ENCODE results near the gene CHST6.
"Not testable (repeated sequence)": the region's sequence is repeated elsewhere in the genome, so short reads cannot be mapped to it uniquely, and the experiment has no call there.

CHST6 gene

DNA sequence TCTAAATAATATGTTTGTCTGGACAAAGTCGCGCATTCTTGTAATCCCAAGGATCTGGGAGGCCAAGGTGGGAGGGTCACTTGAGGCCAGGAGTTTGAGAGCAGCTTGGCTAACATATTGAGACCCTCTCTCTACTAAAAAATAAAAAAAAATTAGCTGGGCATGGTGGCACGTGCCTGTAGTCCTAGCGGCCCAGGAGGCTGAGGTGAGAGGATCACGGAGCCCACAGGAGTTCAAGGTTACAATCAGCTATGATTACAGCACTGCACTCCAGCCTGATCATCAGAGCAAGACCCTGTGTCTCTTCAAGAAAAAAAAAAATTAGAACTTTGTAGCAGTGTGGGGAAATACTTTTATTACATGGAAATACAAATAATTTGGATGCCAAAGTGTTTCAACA, 6.1 kb upstream of the CHST6 start:
- Histone ChIP-seq H3K9me3 (ENCODE audit: insufficient read depth, low read length, severe bottlenecking) (no peaks in the 10 kb centered on the region), H2AFZ (ENCODE audit: low read depth, low read length) (no peak overlapping the region), H3K9ac (ENCODE audit: low read depth, low read length) (no peak overlapping the region), H3K4me2 (ENCODE audit: insufficient read depth, low read length) (no peak overlapping the region), H3K4me3 (ENCODE audit: low read depth in 1 of 2, low read length in 2 of 2) (no peak overlapping the region), H4K20me1 (ENCODE audit: insufficient read depth, low read length) (no peaks in the 10 kb centered on the region), H3K4me1 (ENCODE audit: insufficient read depth, low read length) (no peaks in the 10 kb centered on the region), H3K79me2 (ENCODE audit: insufficient read depth, low read length) (no peaks in the 10 kb centered on the region), H3K36me3 (ENCODE audit: insufficient read depth, low read length) (no peaks in the 10 kb centered on the region), H3K27me3 (ENCODE audit: insufficient read depth, low read length, poor library complexity) (no peaks in the 10 kb centered on the region), H3K27ac (ENCODE audit: low read length) (no peak overlapping the region)
- TF ChIP-seq EZH2 (IDR thresholded peaks at IDR 0.05; ENCODE audit: borderline replicate concordance, low read depth, low read length, severe bottlenecking): no peak
- TF ChIP-seq CTCF (IDR thresholded peaks at IDR 0.05; ENCODE audit: borderline replicate concordance, extremely low read depth, low read length, poor library complexity, severe bottlenecking): no peak
- ATAC-seq (ENCODE audit: insufficient read depth, low read depth): no peak
- DNase-seq: no peak

DNA sequence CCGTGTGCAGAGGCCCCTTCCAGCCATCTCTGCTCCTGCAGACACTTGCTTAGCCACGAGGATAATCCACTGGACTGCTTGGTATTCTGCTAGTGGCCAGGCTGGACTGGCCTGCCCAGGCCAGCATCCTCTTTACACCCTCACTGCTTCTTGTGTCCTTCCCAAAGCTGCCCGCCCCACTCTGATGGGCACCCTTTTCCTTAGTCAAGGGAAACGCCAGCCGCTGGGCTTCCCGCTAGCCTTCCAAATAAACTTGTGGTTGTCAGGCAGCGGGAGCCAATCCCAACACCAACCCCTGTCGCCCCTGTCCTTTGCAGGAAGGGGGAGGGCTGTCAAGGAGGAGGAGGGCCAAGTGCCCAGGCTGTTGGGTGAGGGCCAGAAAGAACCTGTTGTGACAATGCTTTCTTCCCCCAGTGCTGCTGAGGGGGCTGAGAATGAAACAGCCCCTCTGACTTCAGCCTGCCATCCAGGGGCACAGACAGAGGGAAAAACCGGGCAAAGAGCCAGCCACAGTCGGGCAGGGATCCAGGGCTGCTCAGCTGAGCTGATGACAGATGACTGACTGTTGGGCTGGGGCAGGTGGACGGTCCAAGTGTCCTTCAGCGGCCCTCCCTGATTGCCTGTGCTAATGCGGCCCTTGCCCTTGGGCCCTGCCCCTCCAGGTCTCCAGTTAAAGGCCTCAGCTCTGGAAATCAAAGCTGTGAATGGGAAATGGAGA, 3.5 kb upstream of the CHST6 start:
- H3K27ac ChIP-seq (ENCODE audit: low read length); H2AFZ ChIP-seq (ENCODE audit: low read depth, low read length); H3K9ac ChIP-seq (ENCODE audit: low read depth, low read length); H3K9me3 ChIP-seq (ENCODE audit: insufficient read depth, low read length, severe bottlenecking); H3K4me3 ChIP-seq (ENCODE audit: low read depth in 1 of 2, low read length in 2 of 2); H4K20me1 ChIP-seq (ENCODE audit: insufficient read depth, low read length); H3K27me3 ChIP-seq (ENCODE audit: insufficient read depth, low read length, poor library complexity); H3K79me2 ChIP-seq (ENCODE audit: insufficient read depth, low read length); H3K4me1 ChIP-seq (ENCODE audit: insufficient read depth, low read length); H3K4me2 ChIP-seq (ENCODE audit: insufficient read depth, low read length); DNase-seq; ATAC-seq (ENCODE audit: insufficient read depth, low read depth); H3K36me3 ChIP-seq (ENCODE audit: insufficient read depth, low read length): not testable (repeated sequence)

DNA sequence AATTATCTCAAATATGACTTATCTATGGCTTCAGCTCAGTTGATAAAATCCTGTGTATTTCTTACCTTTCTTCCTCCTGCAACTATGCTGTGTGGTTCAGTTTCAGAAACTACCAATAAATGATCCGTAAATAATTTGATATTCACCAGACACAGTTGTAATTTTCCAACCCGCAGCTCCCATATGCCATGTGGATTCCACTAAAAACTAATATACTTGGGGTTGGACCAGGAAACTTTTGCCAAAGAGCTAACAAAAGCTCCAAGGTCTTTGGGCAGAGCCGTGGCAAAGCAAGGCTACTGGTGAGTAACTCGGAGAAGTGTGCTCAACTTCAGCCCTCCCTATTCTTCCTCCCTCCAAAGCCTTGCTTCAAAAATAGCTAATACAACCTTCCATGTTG, 2.3 kb upstream of the CHST6 start:
- Histone ChIP-seq H3K36me3 (ENCODE audit: insufficient read depth, low read length) (no peaks in the 10 kb centered on the region), H3K4me3 (ENCODE audit: low read depth in 1 of 2, low read length in 2 of 2) (no peak overlapping the region), H3K9ac (ENCODE audit: low read depth, low read length) (no peak overlapping the region), H3K27ac (ENCODE audit: low read length) (no peak overlapping the region), H4K20me1 (ENCODE audit: insufficient read depth, low read length) (no peaks in the 10 kb centered on the region), H2AFZ (ENCODE audit: low read depth, low read length) (no peak overlapping the region), H3K4me2 (ENCODE audit: insufficient read depth, low read length) (no peak overlapping the region), H3K4me1 (ENCODE audit: insufficient read depth, low read length) (no peaks in the 10 kb centered on the region), H3K9me3 (ENCODE audit: insufficient read depth, low read length, severe bottlenecking) (no peaks in the 10 kb centered on the region), H3K27me3 (ENCODE audit: insufficient read depth, low read length, poor library complexity) (no peaks in the 10 kb centered on the region), H3K79me2 (ENCODE audit: insufficient read depth, low read length) (no peaks in the 10 kb centered on the region)
- no peak for DNase-seq
- TF ChIP-seq EZH2 (IDR thresholded peaks at IDR 0.05; ENCODE audit: borderline replicate concordance, low read depth, low read length, severe bottlenecking) (no peak), CTCF (IDR thresholded peaks at IDR 0.05; ENCODE audit: borderline replicate concordance, extremely low read depth, low read length, poor library complexity, severe bottlenecking) (no peak)
- no peak for ATAC-seq (ENCODE audit: insufficient read depth, low read depth)

DNA sequence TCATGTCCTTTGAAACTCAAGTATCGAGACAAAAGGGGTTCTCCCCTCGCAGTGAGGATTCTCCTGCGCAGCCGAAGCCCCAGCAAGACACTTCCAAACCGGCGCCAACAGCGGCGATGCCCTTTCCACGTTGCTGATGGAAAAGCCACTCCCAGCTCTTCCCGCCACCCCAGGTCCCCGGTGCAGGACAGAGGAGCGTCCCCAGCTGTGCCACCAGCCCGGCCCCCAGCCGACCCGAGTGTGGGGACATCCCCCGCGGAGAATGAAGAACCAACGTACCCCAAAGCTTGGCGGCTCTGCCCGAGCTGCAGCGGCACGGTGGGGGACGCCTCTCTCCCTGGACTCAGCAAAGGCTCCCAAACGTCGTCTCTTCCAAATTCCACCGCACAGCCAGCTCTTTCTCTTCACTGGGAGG, 573 bp downstream of the CHST6 start:
- ATAC-seq (ENCODE audit: insufficient read depth, low read depth) (no peak), DNase-seq (no peak)
- TF ChIP-seq CTCF (IDR thresholded peaks at IDR 0.05; ENCODE audit: borderline replicate concordance, extremely low read depth, low read length, poor library complexity, severe bottlenecking): no peak
- TF ChIP-seq EZH2 (IDR thresholded peaks at IDR 0.05; ENCODE audit: borderline replicate concordance, low read depth, low read length, severe bottlenecking): no peak
- H3K9ac ChIP-seq (ENCODE audit: low read depth, low read length): no peak overlapping the region
- H3K27me3 ChIP-seq (ENCODE audit: insufficient read depth, low read length, poor library complexity): no peaks in the 10 kb centered on the region
- no peaks in the 10 kb centered on the region for H3K9me3 ChIP-seq (ENCODE audit: insufficient read depth, low read length, severe bottlenecking)
- no peaks in the 10 kb centered on the region for H3K36me3 ChIP-seq (ENCODE audit: insufficient read depth, low read length)
- H3K4me2 ChIP-seq (ENCODE audit: insufficient read depth, low read length): no peak overlapping the region
- H3K79me2 ChIP-seq (ENCODE audit: insufficient read depth, low read length): no peaks in the 10 kb centered on the region
- no peaks in the 10 kb centered on the region for H4K20me1 ChIP-seq (ENCODE audit: insufficient read depth, low read length)
- no peak overlapping the region for H3K4me3 ChIP-seq (ENCODE audit: low read depth in 1 of 2, low read length in 2 of 2)
- H3K27ac ChIP-seq (ENCODE audit: low read length): no peak overlapping the region
- no peak overlapping the region for H2AFZ ChIP-seq (ENCODE audit: low read depth, low read length)
- no peaks in the 10 kb centered on the region for H3K4me1 ChIP-seq (ENCODE audit: insufficient read depth, low read length)

Measured in DND-41 (cell line).